ENCODE data around the gene NAPA.
"Not testable (repeated sequence)": the region's sequence is repeated elsewhere in the genome, so short reads cannot be mapped to it uniquely, and the experiment has no call there.

Gene NAPA

DNA sequence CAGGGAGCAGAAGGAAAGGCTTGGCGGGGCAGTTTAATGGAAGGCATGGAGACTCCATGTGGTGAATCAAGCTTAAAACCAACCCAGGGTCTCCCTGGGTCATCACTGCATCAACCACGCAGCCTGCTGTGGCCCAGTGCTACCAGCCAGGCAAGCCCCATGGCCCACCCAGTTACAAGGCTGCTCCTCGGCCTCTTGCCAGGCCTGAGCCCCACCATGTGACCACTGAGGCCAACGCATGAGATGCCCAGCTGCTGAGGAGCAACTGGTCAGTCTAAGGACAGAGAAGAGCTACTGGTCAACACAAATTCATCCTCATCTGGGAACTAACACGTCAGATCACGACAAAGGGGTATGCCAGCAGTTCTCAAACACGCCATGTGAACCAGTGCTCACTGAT is 15.5 kb downstream of the NAPA start:
- no peak for DNase-seq

- DNase-seq = no peak
Measured at GRCh38 chr19:47498561-47498960, 16.3 kb downstream of the NAPA start.

- DNase-seq = no peak
Measured at GRCh38 chr19:47497821-47498520, 16.9 kb downstream of the NAPA start.

DNA sequence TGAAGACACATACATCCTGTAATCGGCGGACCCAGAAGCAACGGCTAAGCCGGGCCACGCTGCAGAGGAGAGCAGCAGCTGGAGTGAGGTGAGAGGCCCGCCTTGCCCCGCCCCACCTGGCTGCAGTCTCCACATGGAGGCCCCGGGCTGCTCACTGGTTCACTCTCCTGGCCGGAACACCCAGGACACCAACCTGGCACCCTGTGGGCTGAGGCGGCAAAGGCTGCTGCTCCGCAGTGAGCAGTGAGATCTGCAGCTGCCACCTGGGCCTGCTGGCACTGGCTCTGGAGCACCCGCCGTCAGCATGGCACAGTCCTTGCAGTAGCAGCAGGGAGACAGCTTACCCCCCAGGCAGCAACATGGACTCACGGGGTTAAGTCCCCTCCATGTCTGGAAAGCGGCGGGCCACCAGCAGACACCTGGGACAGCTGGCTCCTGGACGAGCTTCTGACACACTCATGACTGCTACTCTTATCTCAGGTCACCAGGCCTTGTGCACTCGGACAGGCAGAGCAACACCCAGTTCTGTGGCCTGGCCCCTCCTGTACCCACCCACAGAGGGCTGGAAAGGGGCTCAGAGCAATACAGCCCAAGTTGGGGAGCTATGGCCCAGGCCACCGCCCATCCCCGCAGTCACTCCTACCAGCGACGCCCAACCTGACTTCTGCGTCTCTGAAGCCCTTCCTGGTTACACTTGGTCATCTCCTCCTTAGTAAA is 17.7 kb downstream of the NAPA start:
- no peak for DNase-seq

DNA sequence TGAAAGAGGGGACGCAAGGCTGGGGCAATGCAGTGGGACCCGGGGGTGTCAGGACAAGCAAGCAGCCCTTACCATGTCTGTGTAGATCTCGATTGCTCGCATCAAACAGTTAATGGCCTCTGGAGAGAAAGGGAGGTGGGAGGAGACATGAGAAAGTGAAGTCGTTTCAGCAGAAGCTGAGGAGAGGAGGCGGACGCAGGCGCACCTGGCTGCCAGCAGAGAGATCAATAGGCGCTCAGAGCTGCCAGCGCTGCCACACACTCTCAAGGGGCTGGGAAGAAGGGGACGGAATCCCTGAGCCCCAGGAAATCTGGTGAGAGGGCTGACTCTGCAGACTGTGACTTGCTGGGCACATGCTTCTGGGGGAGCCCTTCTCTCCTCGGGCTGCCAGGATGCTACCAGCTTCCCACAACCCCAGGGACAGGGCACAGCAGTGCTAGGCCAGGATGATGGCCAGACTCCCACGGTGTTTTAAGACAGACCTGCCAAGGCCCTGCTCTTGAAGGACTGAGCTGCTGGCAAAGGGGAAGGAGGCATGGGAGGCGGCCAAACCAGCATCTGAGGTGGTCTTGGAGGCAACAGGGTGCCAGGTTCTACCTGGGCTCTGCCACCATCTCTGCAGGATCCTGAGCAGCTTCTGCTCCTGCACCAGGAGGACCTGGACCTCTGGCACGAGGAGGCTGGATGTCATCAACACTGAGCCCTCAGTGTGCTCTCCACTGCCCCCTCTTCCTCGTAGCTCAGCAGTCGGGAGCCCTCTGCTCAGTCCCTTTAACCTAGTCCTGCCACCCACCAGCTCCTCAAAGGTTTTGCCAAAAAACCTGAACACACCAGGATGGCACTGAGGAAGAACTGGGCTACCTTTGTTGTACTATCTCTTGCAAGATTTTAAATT is 19.1 kb downstream of the NAPA start:
- DNase-seq = no peak

- DNase-seq = no peak
Measured at GRCh38 chr19:47494729-47495128, 20.1 kb downstream of the NAPA start.

DNA sequence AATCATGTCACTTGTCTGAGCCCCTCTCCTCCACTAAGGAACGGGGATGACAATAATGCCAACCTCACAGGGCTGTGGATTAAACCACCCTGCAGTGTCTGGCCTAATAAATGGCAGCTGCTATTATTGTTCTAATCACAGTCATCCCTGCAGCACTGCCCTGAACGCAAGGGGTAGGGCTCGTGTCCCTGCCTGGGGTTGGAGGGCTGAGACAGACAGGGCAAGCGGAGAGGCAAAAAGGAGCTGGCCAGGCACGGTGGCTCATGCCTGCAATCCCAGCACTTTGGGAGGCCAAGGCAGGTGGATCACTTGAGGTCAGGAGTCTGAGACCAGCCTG is 20.7 kb downstream of the NAPA start:
- no peak for DNase-seq

DNA sequence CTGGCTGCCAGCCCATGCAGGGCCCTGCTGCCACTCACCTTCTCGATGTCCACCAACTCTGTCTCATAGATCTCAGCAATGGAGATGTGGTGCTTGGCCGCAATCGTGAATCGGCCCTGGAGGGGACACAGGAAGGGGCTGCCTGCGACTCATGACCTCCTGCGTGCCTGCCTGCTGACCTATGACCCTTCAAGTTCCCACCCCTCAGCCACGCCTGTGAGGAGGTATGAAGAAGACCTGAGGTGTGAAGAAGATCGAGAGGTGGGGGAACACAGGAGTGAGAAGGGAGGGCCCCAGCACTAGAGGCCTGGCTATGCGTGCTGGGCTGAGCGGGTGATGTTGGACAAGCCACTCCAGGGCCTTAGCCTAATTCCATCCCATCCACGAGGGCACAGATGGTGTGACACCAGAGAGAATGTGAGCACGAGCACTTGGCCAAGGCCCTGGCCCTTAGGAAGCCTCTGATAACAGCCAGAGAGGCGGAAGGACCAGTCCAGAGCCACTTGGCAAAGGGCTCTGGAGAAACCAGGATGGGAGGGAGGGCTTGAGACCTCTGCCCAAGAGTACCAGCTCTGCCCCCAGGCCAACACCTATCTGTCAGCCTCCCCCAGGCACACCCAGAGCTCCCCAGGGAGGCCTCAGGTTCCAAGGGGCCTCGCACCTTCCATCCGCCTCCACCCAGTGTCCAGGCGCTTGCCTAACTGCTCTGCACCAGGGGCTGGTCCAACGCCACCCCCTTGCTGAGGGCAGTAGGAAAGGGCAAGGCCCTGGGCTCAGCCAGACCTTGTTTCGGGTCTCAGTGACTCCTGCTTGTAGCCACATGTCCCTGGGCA is 21.3 kb downstream of the NAPA start:
- DNase-seq = no peak

- DNase-seq = no peak
Measured at GRCh38 chr19:47492571-47493377, 22.1 kb downstream of the NAPA start.

- DNase-seq = no peak
Measured at GRCh38 chr19:47492137-47492533, 22.7 kb downstream of the NAPA start.

- DNase-seq = no peak
Measured at GRCh38 chr19:47491358-47492136, 23.3 kb downstream of the NAPA start.

GRCh38 chr19:47490847-47491246 is 24.0 kb downstream of the NAPA start:
- DNase-seq = no peak

GRCh38 chr19:47490031-47490430 is 24.8 kb downstream of the NAPA start:
- no peak for DNase-seq

- no peak for DNase-seq
Measured at GRCh38 chr19:47489072-47489914, 25.6 kb downstream of the NAPA start.

- DNase-seq = no peak
Measured at GRCh38 chr19:47487551-47488515, 27.0 kb downstream of the NAPA start.

DNA sequence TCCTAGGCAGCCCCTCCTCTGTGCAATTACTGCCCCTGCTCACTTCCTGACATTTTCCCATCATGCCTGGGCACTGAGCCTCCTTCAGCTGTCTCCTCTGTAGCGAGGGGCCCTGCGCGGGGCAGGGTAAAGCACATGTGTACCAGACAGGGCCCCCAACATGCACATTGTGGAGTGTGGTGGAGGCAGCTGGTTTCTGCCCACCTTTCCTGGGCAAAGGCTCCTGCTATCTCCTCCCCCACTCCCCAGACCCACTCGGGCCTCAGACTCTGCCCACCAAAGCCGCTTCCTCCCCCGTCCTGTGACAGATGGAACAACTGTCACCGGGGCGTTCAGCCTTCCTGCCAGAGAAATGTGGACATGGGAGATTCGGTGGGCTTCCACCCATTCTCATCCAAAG is 28.0 kb downstream of the NAPA start:
- no peak for DNase-seq

DNA sequence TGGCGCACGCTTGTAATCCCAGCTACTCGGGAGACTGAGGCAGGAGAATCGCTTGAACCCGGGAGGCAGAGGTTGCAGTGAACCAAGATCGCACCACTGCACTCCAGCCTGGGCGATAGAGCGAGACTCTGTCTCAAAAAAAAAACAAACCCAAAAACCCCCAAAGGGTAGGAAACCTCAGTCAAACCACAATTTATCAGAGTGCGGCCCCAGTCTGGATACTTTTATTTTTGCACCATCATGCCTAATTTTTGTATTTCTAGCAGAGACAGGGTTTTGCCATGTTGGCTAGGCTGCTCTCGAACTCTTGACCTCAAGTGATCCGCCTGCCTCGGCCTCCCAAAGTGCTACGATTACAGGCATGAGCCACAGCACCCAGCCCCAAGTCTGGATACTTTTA is 28.6 kb downstream of the NAPA start:
- not testable (repeated sequence) for DNase-seq

DNA sequence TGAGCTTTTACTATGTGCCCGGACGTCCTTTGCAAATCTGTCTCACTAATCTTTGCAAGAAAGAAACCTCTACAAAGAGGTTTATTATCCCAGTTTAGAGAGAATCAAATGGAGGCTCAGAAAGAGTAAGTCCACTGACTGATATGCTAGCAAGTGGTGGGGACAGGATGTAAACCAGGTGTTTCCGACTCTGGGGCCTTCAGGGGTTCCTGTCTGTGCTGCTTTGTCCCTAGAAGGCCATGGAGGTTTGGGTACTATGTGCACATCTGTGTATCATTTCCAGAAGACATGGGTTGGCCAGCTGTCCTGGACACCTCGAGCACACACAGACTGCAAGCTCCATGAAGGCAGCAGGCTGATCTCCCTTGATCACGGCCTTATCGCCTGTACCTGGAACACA is 29.7 kb downstream of the NAPA start:
- DNase-seq = no peak

Data from activated T-cell treated with anti-CD3 and anti-CD28 coated beads, Interleukin-2, amount 50 U/mL, for 1 hour (primary cell).